Vagina (tissue), 2 donors: ENCODE data around the gene ACVR2A.
A peak's percentile ranks its signal among the peaks of the same experiment; 100 is the strongest.

Source experiments
- POLR2A ChIP-seq, 2 donors: fragments of 450-650 bp; IDR thresholded peaks; one replicate each; pipeline ENCODE4 v1.6.1; 2017; ENCODE audit warnings: antibody characterized with exemption in 2 of 2, mild to moderate bottlenecking in 2 of 2, moderate library complexity in 2 of 2
- POLR2AphosphoS5 ChIP-seq, 2 donors: sonication (generic); formaldehyde crosslinking; IDR thresholded peaks; one replicate each; pipeline ENCODE4 v1.9.0; 2017; ENCODE audit warnings: antibody characterized with exemption in 2 of 2, mild to moderate bottlenecking in 2 of 2, low read depth in 1 of 2; ENCODE audit not compliant: insufficient read depth in 1 of 2
- TF ChIP-seq, protein P1 (sequence below), 3 experiments: fragments of 450-650 bp in 2 of 3; fragments of 200-600 bp in 1 of 3; sonication (generic) in 1 of 3; IDR thresholded peaks; one replicate each; pipeline ENCODE4 v1.5.1; 2017 to 2019; ENCODE audit warnings: antibody characterized with exemption in 3 of 3, mild to moderate bottlenecking in 2 of 3, moderate library complexity in 2 of 3

- TF ChIP-seq, protein P1, sequence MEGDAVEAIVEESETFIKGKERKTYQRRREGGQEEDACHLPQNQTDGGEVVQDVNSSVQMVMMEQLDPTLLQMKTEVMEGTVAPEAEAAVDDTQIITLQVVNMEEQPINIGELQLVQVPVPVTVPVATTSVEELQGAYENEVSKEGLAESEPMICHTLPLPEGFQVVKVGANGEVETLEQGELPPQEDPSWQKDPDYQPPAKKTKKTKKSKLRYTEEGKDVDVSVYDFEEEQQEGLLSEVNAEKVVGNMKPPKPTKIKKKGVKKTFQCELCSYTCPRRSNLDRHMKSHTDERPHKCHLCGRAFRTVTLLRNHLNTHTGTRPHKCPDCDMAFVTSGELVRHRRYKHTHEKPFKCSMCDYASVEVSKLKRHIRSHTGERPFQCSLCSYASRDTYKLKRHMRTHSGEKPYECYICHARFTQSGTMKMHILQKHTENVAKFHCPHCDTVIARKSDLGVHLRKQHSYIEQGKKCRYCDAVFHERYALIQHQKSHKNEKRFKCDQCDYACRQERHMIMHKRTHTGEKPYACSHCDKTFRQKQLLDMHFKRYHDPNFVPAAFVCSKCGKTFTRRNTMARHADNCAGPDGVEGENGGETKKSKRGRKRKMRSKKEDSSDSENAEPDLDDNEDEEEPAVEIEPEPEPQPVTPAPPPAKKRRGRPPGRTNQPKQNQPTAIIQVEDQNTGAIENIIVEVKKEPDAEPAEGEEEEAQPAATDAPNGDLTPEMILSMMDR (IDR thresholded peaks at IDR 0.05): no peak
- TF ChIP-seq POLR2A (IDR thresholded peaks at IDR 0.05): no peak
- peak in 1 of 2 donors; percentile 47 for TF ChIP-seq POLR2AphosphoS5 (IDR thresholded peaks at IDR 0.05; ENCODE audit: insufficient read depth in 1 of 2, low read depth in 1 of 2)
Measured at GRCh38 chr2:147810883-147811765, 33.7 kb upstream of the ACVR2A start.
